HG03378 (cell line): ENCODE results near the gene NRP1.
"Not testable (repeated sequence)": the region's sequence is repeated elsewhere in the genome, so short reads cannot be mapped to it uniquely, and the experiment has no call there.

Source experiments
- ATAC-seq: cut with Tn5 transposase; IDR thresholded peaks from one replicate; pipeline ENCODE4 v1.9.1; 2021; ENCODE audit warnings: mild to moderate bottlenecking, moderate library complexity; ENCODE audit not compliant: unreplicated experiment

Gene NRP1

DNA sequence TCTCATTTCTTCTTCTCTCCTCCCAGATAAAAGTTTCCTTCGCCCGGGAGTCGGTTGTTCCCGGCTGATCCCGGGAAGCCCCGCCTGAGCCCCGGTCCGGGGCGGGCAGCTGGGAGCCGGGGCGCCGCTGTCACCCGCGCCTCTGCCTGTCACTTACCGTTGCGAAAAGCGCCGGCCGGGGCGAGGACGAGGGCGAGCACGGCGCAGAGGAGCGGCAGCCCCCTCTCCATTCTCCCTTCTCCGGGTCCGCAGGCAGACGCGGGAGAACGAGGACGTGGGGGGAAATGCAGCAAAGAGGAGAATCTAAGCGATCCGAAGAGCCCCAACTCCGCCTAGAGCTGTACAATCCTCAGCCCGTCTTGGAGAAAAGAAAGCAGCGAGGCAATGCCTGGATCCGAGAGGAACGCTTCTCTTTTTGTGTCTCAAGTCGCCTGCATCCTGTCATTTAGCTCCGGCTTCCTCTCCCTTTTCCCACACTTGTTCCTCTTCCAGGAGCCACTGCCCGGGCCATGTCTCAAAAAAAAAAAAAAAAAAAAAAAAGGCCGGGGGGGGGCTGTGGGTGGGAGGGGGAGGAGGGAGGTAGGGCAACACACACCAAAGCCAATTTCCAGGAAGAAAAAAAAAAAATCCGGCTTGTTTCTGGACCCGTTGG, at the start of gene NRP1:
Gene NRP1 (minus strand): TSS at position 515 of the 652 bp plus-strand sequence. CDS start 285 bp downstream, at position 230.
- no peak for ATAC-seq

DNA sequence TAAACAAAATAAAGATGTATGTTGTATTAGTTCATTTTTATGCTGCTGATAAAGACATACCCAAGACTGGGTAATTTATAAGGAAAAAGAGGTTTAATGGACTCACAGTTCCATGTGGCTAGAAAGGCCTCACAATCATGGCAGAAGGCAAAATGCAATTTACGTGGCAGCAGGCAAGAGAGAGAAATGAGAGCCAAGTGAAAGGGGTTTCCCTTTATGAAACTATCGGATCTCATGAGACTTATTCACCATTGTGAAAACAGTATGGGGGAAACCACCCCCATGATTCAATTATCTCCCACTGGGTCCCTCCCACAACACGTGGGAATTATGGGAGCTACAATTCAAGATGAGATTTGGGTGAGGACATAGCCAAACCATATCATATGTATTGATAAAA, 49.7 kb upstream of the NRP1 start:
- not testable (repeated sequence) for ATAC-seq

DNA sequence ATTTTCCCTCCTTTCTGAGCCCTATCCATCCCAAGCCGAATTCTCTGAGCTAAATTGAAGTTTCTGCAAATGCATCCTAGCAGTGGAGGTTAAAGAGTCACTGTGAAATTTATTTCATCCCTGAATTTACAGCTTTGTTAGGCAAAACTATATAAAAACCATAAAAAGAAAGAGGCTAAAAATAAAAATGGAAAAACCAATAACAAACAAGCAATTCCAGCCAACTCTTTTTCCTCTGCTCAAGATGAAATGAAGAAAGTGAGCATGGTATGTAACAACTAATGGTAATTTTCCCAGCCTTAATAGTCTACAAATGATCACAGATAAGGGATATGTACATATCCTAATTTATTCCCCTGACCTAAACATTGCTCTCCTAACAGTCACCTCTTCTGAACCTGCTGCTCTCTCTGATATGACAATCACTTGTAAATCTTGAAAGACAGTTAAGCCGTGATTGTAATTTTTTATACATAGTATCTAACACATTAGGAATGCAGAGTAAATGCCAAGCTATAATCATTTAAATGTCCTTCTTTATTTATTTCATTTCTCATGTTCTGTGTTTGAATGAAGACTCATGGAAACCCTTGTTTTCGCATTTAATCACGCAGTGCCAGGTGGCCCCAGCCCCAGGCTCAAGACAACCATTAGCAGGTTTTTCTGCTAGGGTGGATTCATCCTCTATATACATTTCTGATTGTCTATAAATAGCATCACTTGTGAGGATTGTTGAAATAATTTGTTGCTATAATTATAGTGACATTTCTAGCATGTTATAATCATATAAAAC, 48.6 kb upstream of the NRP1 start:
- no peak for ATAC-seq

DNA sequence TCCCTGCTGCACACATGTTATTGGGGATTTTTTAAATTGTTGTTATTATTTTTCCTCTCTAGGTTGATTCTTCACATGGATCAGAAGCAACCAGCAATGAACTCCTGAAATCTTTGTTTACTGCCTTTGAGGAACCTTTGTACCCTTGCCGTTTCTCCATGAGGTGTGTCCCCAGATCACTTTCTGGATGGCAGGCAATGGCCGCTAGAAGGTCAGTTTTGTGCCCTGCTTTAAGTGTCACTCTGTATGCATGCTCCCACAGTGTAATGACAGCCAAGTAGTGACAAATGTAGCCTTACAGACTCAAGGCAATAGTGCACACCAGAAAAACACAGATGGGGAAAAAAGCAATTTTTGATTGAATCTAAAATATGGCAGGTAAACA, 47.7 kb upstream of the NRP1 start:
- ATAC-seq = no peak

DNA sequence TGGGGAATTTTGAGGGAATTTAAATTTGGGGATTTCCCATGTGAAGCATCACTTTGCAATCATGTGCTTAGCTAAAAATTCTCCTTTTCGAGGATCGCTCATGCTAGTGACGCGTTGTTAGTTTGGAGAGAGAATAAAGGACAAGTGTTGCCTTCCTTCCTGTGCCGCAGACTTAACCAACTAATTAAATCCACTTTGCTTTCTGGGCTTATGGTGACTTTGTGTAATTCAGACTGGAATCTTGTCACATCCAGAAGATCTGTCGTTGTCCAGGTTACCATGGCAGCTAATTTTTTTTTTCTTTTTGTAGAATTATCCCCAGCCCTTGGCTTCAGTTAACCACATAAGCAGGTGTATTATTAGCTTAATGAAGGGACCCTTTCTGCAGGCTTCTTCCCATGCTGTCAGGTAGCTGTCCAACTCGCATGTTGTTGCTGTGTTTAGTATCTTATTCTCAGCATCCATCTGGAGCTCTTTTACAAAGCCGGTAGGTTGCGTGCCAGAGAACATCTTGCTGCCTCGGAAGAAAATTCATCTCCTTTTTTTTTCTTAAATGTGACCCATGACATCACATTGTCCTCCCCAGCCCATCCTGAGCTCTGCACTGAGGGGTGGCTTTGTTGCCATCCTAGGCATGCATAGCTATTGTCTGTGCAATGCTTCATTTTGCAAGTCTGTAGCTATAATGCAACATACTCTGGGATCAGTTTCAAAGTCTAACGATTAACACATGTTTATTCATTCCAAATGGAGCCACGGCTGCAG, 47.2 kb upstream of the NRP1 start:
- ATAC-seq = no peak

DNA sequence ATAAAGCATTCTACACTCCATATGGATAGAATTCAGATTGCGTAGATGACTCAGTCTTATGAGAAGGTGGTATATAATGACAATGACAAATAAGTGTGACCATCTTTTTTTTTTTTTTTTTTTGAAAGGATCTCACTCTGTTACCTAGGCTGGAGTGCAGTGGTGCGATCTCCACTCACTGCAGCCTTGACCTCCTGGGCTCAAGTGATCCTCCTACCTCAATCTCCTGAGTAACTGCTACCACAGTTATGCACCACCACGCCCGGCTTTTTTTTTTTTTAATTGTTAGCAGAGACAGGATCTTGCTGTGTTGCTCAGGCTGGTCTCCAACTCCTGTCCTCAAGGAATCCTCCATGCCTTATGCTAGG, 43.2 kb upstream of the NRP1 start:
- ATAC-seq = no peak

DNA sequence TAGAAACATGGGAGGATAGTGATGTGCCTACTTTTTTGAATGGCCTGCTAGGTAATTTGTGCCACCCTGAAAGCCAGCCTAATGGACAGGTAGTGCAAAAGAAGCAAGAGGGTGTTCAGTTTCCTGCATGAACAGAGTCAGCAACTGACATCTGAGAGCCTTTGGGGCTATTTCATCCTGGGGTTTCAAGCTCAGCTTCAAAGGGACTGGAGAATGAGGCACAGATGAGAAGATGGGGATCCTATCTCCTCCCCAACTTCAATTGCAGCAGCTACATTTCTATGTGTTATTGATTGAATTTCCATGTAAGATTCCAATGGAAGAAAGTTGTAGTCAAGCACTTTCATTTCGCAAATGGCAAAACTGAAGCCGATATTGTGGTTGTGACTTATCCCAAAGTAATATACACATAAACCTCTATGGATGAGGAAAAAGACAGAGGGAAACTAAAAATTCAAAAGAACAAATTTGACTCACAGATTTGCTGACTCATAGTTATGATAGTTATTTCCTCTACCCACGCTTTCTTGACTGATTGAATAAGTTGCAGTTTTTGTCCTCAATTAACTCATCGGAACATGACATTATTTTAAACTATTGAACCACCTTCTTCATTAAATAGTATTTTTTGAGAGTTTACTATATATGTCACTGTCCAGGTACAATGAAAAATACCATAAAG, 42.6 kb upstream of the NRP1 start:
- no peak for ATAC-seq

DNA sequence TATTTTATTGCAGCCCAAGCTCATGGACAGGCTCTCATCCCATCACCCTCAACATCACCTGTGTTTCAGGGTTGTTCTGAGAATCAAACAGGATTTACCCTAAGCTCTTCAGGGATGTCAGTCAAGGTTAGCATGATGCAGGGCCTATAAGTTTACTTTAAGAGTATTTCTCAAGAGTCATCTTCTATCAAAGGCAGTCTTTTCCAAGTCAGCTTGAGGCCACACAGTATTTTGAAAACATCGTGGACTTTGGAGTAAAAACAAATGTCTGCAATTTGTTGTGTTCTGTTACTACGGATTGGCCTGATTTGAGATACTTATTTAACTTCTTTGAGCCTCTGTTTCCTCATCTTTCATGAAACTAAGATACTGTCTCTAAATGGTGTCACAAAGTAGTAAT, 42.0 kb upstream of the NRP1 start:
- no peak for ATAC-seq

DNA sequence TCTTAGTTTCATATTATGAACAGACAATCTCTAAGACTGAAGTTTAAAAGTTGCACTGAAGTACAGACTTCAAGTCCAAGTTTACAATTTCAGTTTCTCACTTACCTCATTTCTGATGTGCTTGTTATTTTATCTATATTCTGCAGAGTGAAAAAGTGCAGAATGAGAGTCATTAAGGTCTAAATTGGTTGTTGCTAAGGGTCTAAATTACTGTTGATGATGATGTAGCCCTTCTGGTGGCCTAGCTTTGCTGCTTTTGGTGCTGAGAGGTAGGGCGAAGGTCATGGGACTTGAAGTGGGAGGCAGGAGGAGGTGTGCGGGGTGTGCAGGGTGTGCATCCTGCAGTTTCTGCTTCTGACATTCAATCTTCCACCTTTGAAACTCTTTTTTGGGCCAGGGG, 38.8 kb upstream of the NRP1 start:
- no peak for ATAC-seq

DNA sequence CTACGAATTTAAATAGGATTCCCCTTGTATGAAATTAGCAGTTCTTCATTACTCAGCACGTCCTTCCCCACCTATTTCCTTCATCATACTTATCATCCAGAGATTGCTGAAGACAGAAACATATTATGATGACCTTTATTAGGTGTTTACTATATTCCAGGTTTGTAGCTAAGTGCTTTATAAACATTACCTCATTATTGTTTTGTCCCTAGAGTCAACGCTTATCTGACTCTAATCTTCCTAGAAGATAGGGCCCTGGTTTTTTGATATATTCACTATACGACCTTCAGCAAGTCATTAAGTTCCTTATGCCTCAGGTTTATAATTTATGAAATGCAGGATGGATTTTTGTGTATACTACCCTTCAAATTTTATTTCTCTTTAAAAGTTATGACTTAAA, 36.8 kb upstream of the NRP1 start:
- ATAC-seq = no peak

DNA sequence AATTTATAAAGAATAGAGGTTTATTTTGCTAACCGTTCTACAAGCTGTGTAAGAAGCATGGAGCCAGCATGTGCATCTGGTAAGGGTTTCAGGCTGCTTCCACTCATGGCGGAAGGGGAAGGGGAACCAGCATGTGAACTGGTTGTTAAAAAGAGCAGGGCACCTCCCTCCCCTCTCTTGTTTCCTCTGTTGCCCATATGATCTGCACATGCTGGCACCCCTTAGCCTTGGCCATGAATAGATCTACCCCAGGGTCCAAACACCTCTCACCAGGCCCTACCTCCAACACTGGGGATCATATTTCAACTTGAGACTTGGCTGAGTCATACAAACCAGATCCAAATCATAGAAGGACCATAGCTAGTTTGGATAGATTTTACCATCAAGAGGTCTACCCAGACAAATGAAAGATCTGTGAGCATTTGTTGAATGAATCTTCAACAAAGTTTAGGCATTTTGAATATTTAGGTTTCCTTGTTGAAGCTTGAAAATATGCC, 36.0 kb upstream of the NRP1 start:
- no peak for ATAC-seq

DNA sequence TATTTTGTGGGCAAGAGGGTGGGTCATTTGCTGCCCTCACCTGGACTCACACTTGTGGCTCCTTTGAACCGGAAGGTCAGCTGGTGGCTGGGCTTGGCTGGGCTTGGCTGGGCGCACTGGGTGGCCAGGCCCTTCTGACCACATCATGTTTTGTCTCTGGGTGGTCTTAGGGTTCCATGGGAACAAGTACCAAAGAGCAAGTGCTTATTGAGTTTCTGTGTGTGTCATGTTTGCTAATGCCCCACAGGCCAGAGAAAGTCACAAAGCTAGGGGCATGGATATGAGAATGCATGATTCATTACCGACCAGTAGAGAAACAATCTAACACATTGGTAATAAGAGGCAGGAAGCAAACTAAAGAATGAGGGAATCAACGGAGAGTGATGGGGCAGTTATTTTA, 33.6 kb upstream of the NRP1 start:
- no peak for ATAC-seq

DNA sequence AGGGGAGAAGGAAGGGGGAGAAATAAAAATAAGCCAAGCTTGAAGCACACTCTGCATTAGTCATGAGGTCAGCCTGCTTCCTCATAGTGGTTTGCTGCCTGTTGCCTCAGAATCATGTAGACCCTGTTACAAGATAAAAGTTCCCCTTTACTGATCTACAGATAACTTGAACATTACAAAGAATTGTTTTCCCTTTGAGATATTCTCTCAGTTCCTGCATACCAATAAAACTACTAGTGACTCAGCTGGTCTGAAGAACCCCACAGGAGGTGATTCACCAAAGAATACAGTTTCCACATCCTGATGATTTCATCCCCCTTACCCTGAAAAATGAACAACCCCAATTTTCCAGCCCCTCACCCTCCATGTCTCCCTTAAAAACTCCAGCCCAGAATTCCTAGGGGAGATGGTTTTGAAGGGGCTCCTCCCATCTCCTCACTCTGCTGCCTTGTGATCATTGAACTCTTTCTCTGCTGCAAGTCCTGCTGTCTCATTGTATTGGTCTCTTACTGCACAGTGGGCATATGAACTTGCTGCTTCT, 31.5 kb upstream of the NRP1 start:
- no peak for ATAC-seq

DNA sequence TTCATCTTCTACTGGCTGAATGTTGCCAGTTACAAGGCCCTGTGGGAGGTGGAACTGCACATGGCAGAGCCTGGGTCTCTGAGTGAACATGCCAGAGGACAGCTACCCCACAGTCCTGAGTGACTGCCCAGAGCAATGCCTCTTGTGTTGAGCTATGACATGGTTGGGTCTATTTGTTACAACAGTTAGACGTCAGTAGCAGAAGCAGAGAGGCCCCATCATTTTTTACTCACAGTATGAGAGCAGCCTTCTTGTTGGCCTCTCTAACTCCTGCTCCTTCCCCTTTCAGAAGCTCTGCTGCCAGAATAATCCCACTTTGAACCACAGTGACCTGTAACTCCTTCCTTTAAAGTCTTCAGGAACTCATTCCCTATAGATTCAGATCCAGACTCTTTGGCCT, 30.8 kb upstream of the NRP1 start:
- no peak for ATAC-seq

DNA sequence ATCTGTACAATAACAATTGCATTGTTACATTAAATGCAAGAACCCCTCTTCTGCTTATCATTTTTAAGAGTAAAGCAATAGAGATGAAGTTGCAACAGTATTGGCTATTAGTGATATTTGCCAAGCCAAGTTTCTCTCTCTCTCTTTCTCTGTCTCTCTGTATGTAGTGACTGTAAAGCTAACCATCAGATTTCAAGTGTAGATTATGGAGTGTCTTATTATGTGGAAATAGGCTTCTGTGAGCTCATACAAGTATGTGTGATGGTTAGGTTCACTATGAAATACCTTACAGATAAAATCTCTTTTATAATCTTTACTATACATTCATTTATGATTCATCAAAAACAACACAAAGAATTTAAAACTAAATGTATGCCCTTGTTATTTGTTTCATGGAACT, 28.6 kb upstream of the NRP1 start:
- ATAC-seq = no peak

DNA sequence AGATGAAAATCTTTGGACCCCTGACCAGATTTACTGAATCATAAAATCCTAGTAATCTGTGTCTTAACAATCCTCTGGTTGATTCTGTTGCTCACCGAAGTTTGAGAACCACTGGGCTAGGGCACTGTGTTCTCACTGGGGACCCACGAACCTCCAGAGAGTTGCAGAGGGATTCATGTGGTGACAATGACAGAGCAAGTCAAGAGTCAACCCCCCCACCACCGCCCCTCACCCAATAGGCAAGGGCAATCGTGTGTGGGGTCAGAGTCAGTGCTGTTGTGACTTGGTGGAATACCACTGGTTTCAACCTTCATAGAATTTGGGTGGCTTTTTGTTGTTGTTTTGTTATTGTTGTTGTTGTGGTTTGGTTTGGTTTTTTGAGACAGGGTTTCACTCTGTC, 23.5 kb upstream of the NRP1 start:
- no peak for ATAC-seq

DNA sequence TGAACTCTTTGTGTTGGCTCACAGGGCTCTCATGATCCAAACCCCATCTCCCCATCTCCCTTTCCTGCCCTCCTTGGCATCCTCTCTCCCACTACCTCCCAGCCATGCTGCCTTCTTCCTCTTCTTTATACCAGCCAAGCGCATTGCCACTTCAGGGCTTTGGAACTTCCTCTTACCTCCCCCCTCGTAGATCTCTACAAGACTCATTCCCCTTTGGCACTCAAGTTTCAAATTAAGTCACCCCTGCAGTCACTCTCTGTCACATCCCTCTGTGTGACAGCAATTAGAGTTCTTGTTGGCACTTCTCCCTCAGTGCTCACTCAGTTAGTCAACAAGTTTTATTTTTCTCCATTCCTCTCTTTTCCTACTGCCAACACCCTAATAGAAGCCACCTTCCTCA, 20.8 kb upstream of the NRP1 start:
- no peak for ATAC-seq

DNA sequence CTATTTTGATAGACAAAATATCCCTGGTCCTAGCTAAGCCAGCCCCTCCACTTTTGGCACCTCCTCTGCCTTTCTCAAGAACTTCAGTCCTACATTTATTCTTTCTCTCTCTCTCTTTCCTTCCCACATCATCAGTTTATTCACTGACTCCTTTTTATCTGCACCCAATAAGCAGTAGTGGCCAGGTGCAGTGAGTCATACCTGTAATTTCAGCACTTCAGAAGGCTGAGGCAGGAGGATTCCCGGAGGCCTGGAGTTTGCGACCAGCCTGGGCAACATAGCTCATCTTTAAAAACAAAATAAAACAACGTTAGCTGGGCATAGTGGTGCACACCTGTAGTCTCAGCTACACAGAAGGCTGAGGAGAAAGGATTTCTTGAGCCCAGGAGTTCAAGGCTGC, 19.4 kb upstream of the NRP1 start:
- no peak for ATAC-seq

DNA sequence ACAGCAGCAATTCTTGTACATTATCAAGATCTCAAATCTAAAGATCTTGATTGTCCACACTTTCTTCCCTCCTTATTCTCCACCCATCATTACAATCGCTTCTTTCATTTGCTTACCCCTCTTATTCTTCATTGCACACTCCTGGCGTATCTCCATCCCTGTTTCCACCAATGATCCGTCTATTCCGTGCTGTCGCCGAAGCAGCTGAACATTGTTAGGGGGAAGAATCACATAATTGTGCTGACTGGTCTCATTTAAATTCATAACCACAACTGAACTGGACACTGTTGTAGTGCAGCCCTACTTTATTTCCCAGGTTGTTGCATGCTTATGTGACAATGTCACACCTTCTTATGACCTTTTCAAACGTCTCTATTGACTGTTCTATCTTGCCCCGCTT, 18.9 kb upstream of the NRP1 start:
- ATAC-seq = no peak

DNA sequence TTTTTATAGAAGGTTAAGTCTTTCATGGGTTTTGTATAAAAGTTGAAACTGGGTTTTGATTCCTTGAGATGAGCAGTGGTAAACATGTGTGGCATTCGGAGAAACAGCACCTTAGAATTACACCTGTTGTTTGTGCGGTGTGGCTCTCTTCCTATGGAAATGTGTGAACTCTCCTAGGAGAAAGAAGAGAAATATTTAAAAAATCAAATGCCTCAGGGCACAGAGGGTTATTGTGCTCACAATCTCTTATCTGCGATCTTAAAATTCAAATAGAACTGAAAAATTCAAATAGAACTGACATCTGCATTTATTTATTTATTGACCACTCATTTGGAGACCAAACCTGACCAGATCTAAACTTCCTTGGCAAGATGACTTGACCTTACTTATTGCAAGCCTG, 18.1 kb upstream of the NRP1 start:
- no peak for ATAC-seq

DNA sequence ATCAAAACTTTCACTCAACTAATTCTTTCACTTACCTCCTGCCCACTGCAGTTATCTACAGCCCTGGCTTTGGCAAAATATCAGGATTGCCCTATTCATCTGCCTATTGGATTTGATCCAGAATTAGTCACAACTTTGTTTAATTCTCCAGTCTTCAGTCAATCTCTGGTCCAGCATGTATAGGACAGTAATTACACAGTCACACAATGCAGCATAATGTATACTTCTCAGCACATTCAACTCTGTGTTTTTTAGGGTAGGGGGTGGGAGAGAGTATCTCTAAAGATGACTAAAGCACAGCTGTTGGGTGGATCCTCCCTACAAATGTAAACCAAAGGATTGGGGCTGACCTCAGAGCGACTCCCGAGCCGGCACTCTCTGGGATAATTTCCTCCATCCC, 17.7 kb upstream of the NRP1 start:
- ATAC-seq = no peak
